ENCODE data around the gene UNC79.

The UNC79 gene

DNA sequence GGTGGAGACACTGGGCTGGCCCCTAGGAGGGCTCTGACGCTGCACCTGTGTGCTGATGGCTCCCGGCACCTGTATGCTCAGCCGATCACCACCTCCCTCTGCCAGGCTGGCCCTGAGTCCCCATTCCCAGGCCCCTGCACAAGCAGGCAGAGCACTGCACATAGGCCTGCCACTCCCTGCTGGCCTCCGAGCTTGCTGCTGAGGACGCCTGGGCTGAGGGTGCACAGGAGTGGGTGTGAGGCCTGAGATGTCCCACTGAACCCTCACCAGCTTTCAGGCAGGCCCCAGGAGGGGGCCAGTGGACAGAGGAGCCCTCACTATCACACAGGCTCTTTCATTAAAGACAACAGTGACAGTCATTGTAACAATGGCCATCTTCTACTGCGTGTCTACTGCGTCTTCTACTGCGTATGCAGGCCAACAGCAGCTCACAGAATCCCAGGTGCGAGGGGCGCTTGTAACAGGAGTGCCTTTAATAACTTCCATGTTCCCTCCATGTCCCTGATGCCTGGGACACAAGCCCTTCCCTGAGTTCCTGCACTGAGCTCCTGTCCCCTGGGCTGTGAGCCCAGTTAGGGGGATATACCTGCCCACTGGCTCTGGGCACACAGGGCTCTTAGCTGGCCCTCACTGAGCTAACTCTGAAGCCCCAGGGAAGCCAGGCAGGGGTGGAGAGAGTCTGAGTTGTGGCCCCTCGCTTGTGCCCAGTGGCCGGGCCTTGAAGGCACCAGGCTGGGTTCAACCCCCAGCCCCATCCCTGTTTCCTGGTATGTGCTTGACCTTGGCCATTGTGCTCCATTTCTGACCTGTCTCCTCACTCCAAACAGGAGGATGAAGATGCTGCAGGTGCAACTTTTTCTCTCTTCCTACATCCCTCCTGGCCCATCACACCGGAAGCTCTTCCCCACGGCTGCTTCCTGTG is 286.3 kb downstream of the UNC79 start:
- Mint-ChIP-seq H3K4me1 (ENCODE audit: low read depth) (no peaks in the 10 kb centered on the region), H3K27me3 (no peaks in the 10 kb centered on the region), H3K4me3 (no peak overlapping the region), H3K36me3 (ENCODE audit: low read depth) (no peaks in the 10 kb centered on the region), H3K27ac (no peak overlapping the region), H3K9me3 (no peaks in the 10 kb centered on the region)
- intact Hi-C loops (cut with micrococcal nuclease), result no loop called here

DNA sequence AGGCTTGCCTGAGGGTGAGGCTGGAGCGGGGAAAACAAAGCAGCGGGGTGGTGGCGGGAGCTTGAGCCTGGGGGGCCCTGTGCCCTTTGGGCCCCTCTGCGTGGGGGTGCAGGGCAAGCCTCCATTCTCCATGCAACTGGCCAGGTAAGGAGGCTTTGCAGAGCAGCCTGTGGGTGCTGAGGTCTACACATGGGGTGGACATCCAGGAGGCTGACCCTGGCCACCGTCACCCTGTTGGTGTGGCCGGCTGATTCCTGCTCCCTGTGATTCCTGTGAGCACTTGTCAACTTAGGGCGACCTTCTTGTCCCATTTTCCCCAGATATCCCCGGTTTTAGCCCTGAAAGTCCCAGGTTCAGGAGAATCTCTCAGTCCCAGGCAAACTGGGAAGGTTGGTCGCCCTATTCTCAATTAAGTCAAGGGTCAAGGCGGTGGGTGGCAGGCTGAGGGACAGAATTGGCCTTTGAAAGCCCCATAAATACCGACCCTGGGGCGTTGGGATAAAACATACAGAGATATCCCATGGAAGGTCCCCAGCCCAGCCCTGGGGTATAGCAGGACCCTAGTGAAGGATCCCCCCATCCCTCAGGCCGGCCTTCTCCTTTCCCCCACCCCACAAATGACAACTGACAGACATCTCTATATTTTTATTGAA is 287.1 kb downstream of the UNC79 start:
- Mint-ChIP-seq H3K9me3 (no peaks in the 10 kb centered on the region), H3K4me3 (no peak overlapping the region), H3K4me1 (ENCODE audit: low read depth) (no peaks in the 10 kb centered on the region), H3K27ac (no peak overlapping the region), H3K36me3 (ENCODE audit: low read depth) (no peaks in the 10 kb centered on the region), H3K27me3 (no peaks in the 10 kb centered on the region)
- intact Hi-C loops (cut with micrococcal nuclease), result no loop called here

DNA sequence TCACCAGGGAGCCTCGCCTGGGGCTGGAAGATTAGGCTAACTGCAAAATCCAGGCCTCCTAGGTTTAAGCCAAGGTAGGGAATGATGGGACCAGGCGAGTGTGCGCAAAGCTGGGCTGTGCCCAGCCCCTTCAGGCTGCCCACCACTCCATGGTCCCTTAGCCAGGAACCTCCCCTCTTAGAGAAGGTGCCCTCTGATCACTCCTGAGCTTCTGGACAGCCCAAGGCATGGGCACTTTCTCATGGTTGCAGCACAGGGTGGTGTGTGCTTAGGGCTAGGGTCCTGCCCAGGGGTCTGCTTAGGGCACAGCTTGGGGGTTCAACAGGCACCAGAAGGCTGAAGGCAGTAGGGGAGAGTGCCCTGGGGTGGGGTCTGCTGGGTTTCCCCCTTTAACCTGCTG is 288.5 kb downstream of the UNC79 start:
- H3K27me3 Mint-ChIP-seq, result no peaks in the 10 kb centered on the region
- no peak overlapping the region for H3K4me3 Mint-ChIP-seq
- no peaks in the 10 kb centered on the region for H3K4me1 Mint-ChIP-seq (ENCODE audit: low read depth)
- H3K36me3 Mint-ChIP-seq (ENCODE audit: low read depth), result no peaks in the 10 kb centered on the region
- H3K9me3 Mint-ChIP-seq, result no peaks in the 10 kb centered on the region
- intact Hi-C loops (cut with micrococcal nuclease), result no loop called here
- no peak overlapping the region for H3K27ac Mint-ChIP-seq

DNA sequence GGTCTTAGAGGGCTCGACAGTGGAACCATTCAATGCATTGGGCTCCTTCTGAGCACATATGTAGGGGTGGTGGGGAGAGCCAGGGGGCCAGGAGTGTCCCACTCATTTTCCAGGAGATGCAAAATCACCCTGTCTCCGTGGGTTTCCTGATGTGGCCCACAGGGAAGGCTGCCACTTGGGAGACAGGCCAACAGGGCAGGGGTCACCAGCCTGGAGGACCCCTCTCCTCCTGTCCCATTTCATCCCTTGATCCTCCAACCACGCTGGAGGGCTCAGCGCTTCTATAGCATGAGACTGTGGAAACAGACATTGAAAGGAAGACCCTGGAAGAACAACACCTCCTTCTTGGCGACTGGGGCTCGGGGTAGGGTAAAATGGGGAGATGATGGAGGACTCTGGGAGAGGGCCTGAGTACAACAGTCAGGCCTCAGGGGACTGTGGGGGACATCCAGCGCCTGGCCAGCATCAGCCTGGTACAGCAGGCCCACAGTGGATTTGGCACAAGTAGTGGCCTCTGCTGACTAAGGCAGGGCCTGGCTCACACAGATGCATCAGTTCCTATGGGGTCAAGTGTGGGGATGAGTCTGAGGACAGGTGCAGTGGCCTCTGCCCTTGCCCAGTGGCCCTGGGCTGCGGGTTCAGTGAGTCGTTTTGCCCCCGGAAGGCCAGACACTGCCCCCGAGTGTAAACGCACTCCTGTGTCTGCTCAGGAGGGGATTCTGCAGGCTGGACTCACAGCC is 289.5 kb downstream of the UNC79 start:
- H3K27ac Mint-ChIP-seq, result no peak overlapping the region
- intact Hi-C loops (cut with micrococcal nuclease), result no loop called here
- no peak overlapping the region for H3K4me3 Mint-ChIP-seq
- H3K36me3 Mint-ChIP-seq (ENCODE audit: low read depth), result no peaks in the 10 kb centered on the region
- H3K27me3 Mint-ChIP-seq, result no peaks in the 10 kb centered on the region
- no peaks in the 10 kb centered on the region for H3K9me3 Mint-ChIP-seq
- H3K4me1 Mint-ChIP-seq (ENCODE audit: low read depth), result no peaks in the 10 kb centered on the region

DNA sequence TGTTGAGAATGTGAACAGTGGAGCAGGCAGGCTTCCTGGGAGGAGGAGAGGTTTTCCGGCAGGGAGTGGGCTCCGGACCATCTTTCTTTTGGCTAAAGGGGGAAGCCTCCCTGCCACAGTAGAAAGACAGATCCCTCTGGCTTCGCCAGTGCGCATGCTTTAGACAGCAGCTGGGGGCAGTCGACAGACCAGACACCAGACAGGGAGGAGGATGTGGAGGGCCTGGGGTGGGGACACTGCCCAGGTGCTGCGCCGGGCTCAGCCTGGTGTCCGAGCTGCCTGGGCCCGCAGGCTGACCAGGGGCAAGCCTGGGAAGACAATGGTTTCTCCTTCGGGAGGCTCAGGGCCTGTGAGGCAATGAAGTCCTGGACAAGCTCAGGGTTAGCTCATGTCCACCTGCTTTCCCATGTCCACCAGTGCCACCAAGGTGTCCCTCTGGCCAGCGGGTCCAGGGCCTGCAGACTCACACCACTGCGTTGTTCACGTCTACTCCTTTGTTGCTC is 290.3 kb downstream of the UNC79 start:
- Mint-ChIP-seq H3K4me1 (ENCODE audit: low read depth) (no peaks in the 10 kb centered on the region), H3K36me3 (ENCODE audit: low read depth) (no peaks in the 10 kb centered on the region), H3K27me3 (no peaks in the 10 kb centered on the region), H3K27ac (no peak overlapping the region), H3K4me3 (no peak overlapping the region), H3K9me3 (no peaks in the 10 kb centered on the region)
- intact Hi-C loops (cut with micrococcal nuclease), result no loop called here

DNA sequence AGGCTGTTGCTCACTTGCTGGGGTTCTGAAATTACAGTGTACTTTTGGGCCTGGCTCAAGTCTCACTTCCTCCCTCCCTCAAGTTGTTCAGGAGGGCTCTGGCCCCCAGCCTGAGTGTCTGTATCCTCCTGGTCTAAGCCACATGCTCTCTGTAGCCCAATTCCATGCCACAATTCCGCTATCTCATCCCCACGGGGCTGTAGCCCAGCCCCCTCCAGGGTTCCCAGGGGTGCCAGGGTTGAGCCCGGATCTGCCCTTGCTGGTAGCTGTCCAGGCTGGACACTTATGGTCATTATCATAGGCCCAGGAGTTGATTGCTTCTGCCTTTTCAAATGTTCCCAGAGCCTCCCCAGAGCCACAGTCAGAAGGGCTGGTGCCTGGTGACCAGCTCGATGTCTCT is 292.3 kb downstream of the UNC79 start:
- Mint-ChIP-seq H3K9me3 (no peaks in the 10 kb centered on the region), H3K27ac (no peak overlapping the region), H3K4me1 (ENCODE audit: low read depth) (no peaks in the 10 kb centered on the region), H3K27me3 (no peaks in the 10 kb centered on the region), H3K36me3 (ENCODE audit: low read depth) (no peaks in the 10 kb centered on the region), H3K4me3 (no peak overlapping the region)
- intact Hi-C loops (cut with micrococcal nuclease), result no loop called here

DNA sequence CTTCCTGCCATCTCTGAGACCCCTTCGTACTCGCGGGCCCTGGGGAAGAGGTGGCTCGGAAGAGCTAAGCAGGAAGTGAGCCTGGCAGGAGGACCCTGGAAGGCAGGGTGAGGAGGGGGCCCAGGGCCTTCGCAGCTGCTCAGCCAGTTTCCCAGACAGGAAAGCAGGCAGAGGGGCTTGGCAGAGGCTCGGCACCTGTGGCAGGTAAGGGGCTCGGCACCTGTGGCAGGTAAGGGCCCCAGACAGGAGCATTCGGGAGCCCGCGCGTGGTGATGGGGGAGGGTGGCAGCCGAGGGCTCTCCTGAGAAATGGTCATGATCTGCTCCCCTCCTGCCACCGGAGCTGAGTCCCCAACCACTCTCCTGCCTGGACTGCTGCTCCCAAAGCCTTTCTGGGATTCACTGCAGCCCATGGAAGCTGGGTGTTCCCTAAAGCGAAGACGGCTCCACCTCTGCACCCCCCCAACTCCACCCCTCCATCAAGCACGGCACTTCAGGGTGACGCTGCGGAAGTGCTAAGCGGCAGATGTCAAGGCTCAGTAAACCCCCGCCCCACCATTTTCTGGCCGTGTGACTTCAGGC is 294.4 kb downstream of the UNC79 start:
- H3K4me1 Mint-ChIP-seq (ENCODE audit: low read depth), result no peaks in the 10 kb centered on the region
- no peak overlapping the region for H3K4me3 Mint-ChIP-seq
- H3K36me3 Mint-ChIP-seq (ENCODE audit: low read depth), result no peaks in the 10 kb centered on the region
- no peaks in the 10 kb centered on the region for H3K9me3 Mint-ChIP-seq
- intact Hi-C loops (cut with micrococcal nuclease), result no loop called here
- H3K27ac Mint-ChIP-seq, result no peak overlapping the region
- peaks cover 2% of the 10 kb centered on the region for H3K27me3 Mint-ChIP-seq

DNA sequence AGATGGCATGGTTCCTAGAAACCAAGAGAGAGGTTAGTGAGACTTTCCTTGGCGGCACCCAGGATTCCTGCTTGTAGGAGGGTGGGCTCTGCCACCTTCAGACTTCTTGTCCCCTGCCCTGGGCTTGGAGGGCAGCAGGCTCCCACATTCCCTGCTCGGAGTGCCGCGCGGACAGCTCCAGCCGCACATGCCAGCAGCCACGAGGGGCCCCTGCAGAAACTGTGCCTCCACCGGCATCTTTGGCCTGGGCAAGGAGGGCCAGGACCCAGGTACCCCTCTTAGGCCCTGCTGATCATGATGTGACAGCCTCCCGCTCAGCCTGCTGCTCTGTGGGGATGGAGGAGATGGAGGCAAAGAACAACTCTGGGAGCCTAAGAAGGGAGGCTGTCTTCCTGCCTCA is 295.3 kb downstream of the UNC79 start:
- intact Hi-C loops (cut with micrococcal nuclease), result no loop called here
- H3K4me1 Mint-ChIP-seq (ENCODE audit: low read depth), result no peaks in the 10 kb centered on the region
- H3K27ac Mint-ChIP-seq, result no peak overlapping the region
- H3K9me3 Mint-ChIP-seq, result no peaks in the 10 kb centered on the region
- H3K4me3 Mint-ChIP-seq, result no peak overlapping the region
- H3K27me3 Mint-ChIP-seq, result peaks cover 2% of the 10 kb centered on the region
- no peaks in the 10 kb centered on the region for H3K36me3 Mint-ChIP-seq (ENCODE audit: low read depth)

DNA sequence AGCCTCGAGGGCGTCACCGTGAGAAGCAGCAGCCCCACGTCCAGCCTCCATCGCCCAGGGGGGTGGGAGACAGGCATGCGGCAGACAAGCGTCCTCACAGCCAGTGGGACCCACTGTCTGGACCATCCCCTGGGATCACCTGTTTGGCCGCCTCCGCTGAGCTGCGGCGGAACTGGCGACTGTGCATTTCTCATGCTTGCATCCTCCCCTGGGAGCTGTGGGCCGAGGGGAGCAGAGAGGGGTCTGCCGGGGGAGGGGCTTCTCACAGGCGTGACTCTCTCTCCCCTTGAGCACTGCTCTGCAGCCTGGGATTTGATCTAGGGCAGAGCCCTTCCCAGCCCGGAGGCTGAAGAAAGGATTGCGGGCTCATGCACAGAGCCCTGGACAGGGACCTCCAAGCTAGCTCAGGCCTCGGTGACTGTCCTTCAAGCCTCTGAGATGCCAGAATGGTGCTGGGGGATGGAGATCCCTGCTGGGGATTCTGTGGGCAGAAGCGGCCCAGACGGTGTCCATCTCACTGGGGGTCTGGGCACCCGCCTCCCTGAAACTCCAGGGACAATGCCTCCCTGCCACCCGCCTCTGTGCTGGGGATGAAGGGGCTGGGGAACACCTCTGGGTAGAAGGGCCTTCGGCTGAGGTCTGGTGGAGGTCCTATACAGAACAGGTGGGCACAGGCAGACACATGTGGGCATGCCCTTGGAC is 296.5 kb downstream of the UNC79 start:
- Mint-ChIP-seq H3K4me1 (ENCODE audit: low read depth) (no peaks in the 10 kb centered on the region), H3K36me3 (ENCODE audit: low read depth) (no peaks in the 10 kb centered on the region), H3K9me3 (no peaks in the 10 kb centered on the region), H3K27ac (no peak overlapping the region), H3K4me3 (no peak overlapping the region), H3K27me3 (peaks cover 2% of the 10 kb centered on the region)
- intact Hi-C loops (cut with micrococcal nuclease), result no loop called here

DNA sequence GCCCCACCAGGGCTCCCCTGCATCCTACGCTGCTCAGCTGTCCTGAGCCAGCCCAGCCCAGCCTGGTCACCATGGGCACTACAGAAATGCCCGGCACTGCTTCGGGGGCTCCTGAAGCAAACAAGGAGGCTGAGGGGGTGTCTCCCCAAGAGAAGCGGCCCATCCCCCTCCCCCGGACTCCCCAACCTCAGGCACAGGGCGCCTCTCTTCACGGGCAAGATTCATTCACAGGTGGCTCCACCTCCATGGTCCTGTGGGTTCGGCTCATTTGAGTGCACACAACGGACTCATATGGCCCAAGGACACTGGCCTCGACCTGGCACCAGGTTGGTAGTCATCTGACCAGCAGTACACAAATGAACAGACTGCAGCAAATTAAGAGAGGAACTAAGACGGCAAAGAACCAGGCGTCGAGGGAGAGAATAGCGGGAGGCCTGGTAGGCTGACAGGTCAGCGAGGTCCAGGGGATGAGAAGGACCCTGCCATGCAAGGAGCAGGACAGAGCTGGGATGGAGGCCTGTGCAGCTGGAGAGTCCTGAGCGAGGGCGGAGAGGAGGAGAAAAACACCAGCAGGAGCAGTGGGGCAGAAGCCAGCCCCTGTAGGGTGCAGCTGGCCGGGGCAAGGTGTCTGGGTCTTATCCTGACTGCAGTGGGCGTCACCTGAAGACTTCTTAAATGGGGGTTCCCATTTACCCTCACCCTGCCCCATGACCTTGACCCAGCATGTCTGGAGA is 297.3 kb downstream of the UNC79 start:
- intact Hi-C loops (cut with micrococcal nuclease), result no loop called here
- no peaks in the 10 kb centered on the region for H3K36me3 Mint-ChIP-seq (ENCODE audit: low read depth)
- no peak overlapping the region for H3K27ac Mint-ChIP-seq
- H3K27me3 Mint-ChIP-seq, result peaks cover 2% of the 10 kb centered on the region
- no peak overlapping the region for H3K4me3 Mint-ChIP-seq
- H3K4me1 Mint-ChIP-seq (ENCODE audit: low read depth), result no peaks in the 10 kb centered on the region
- no peaks in the 10 kb centered on the region for H3K9me3 Mint-ChIP-seq

DNA sequence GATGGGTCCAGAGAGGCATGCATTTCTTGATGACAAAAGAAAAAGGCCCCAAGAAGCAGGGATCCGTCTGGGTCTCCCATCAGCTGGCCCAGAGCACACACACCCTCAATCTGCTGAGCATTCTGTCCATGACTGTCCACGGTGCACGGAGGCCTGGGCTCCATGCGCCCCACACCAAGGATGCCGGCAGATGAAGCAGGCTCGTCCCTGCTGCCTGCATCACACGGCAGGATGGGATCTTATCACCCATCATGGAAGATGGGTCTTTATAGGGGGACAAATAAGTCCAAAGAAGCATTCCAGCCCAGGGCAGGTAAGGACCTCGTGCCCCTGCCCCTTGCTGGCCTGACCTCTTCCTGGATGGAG is 297.9 kb downstream of the UNC79 start:
- Mint-ChIP-seq H3K9me3 (no peaks in the 10 kb centered on the region), H3K27me3 (peaks cover 2% of the 10 kb centered on the region), H3K36me3 (ENCODE audit: low read depth) (no peaks in the 10 kb centered on the region), H3K4me3 (no peak overlapping the region), H3K4me1 (ENCODE audit: low read depth) (no peaks in the 10 kb centered on the region), H3K27ac (no peak overlapping the region)
- intact Hi-C loops (cut with micrococcal nuclease), result no loop called here

DNA sequence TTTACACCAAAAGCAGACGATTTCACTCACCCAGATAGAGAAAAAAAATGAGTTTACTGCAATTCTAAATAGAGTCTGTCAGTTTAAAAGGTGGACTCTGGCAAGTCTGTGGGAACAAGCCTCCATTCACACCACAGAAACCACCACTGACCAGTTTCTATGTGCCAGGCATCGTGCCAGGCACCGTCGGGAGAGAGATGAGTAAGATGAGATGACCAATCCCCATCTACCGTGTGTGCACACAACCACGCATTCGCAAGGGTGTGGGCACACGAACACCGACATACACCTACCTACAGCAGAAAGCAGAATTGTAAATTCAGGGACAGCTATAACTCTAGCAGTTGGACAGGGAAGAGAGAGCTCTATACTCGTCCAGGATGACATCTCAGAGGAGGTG is 299.3 kb downstream of the UNC79 start:
- H3K36me3 Mint-ChIP-seq (ENCODE audit: low read depth), result no peaks in the 10 kb centered on the region
- intact Hi-C loops (cut with micrococcal nuclease), result no loop called here
- no peaks in the 10 kb centered on the region for H3K9me3 Mint-ChIP-seq
- no peak overlapping the region for H3K27ac Mint-ChIP-seq
- H3K4me3 Mint-ChIP-seq, result no peak overlapping the region
- peaks cover 2% of the 10 kb centered on the region for H3K27me3 Mint-ChIP-seq
- H3K4me1 Mint-ChIP-seq (ENCODE audit: low read depth), result no peaks in the 10 kb centered on the region

DNA sequence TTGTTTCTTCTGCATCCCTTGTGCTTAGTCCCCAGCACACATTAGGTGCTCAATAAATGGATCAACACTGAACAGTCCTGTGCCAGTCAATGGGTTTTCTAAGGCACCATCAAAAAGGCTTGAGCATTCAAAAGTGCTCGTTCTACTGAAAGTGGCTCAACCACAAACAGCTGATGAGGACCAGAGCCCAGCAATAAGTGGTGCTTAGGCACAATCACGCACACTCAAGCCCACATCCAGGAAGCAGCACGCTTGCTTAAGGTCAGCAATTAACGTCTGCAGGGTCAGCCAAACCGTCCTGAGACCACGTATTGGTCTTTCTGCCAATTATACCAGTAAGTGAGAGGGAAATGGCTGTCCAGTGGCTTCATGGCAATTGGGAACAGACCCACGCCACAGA is 301.0 kb downstream of the UNC79 start:
- no peaks in the 10 kb centered on the region for H3K36me3 Mint-ChIP-seq (ENCODE audit: low read depth)

More for the DNA sequence above, 301.0 kb downstream of the UNC79 start:
- H3K9me3 Mint-ChIP-seq, result no peaks in the 10 kb centered on the region
- H3K27ac Mint-ChIP-seq, result no peak overlapping the region
- peaks cover 2% of the 10 kb centered on the region for H3K27me3 Mint-ChIP-seq
- intact Hi-C loops (cut with micrococcal nuclease), result no loop called here
- H3K4me1 Mint-ChIP-seq (ENCODE audit: low read depth), result no peaks in the 10 kb centered on the region
- H3K4me3 Mint-ChIP-seq, result no peak overlapping the region
